CD14-positive monocyte (primary cell): Measurements from ENCODE around the gene PTPRH. TPM values are rescaled to one million over a fixed set of nuclear protein-coding genes. Genes with fewer than 3 reads are reported as not detected.
A peak's percentile ranks its signal among the peaks of the same experiment; 100 is the strongest.

ENCODE experiments used
- DNase-seq, 3 donors: peaks; one replicate each; pipeline ENCODE4 v3.0.0-alpha.2; 2011 to 2022
- H2AFZ ChIP-seq: 2 replicates; pipeline ENCODE4 v1.6.0; 2012; ENCODE audit warnings: mild to moderate bottlenecking, low read depth, low read length, inconsistent platforms; ENCODE audit not compliant: insufficient read depth, poor library complexity, severe bottlenecking
- H3K27ac ChIP-seq, 2 donors: 1 replicate in 1 of 2; 2 replicates in 1 of 2; pipeline ENCODE4 v1.5.1; 2012 to 2013; ENCODE audit warnings: low read length in 2 of 2, control low read depth in 1 of 2, inconsistent platforms in 1 of 2, low read depth in 1 of 2, mild to moderate bottlenecking in 1 of 2
- H3K27me3 ChIP-seq, 2 donors: one replicate each; pipeline versions ENCODE4 v1.6.0 to v1.6.1; 2011 to 2013; ENCODE audit warnings: low read length in 2 of 2; ENCODE audit not compliant: control insufficient read depth in 2 of 2, insufficient read depth in 2 of 2
- H3K36me3 ChIP-seq, 2 donors: replicated peaks in 1 of 2; 1 replicate in 1 of 2; 2 replicates in 1 of 2; pipeline versions ENCODE4 v1.5.1 to v1.6.1; 2012 to 2013; ENCODE audit warnings: low read length in 2 of 2, control low read depth in 1 of 2, inconsistent platforms in 1 of 2, mild to moderate bottlenecking in 1 of 2; ENCODE audit not compliant: insufficient read depth in 2 of 2, control insufficient read depth in 1 of 2
- H3K4me1 ChIP-seq, 2 donors: 1 replicate in 1 of 2; 2 replicates in 1 of 2; pipeline versions ENCODE4 v1.5.1 to v1.6.1; 2012 to 2013; ENCODE audit warnings: low read length in 2 of 2, control low read depth in 1 of 2, inconsistent platforms in 1 of 2, mild to moderate bottlenecking in 1 of 2, moderate library complexity in 1 of 2; ENCODE audit not compliant: insufficient read depth in 2 of 2, control insufficient read depth in 1 of 2
- H3K4me2 ChIP-seq: replicated peaks from 2 replicates; pipeline ENCODE3; 2012; ENCODE audit warnings: low read length, moderate library complexity, mild to moderate bottlenecking; ENCODE audit not compliant: poor library complexity, severe bottlenecking; ENCODE audit errors: extremely low read depth
- H3K4me3 ChIP-seq, 3 experiments: fragments of 200-600 bp in 1 of 3; sonication (generic) in 1 of 3; replicated peaks in 1 of 3; 1 replicate in 2 of 3; 2 replicates in 1 of 3; pipeline ENCODE4 v1.5.1; 2011 to 2013; ENCODE audit warnings: low read length in 3 of 3, mild to moderate bottlenecking in 3 of 3, control low read depth in 2 of 3, low read depth in 2 of 3, inconsistent platforms in 1 of 3, moderate library complexity in 1 of 3
- H3K79me2 ChIP-seq: 2 replicates; pipeline ENCODE4 v1.6.0; 2012; ENCODE audit warnings: mild to moderate bottlenecking, control low read depth, inconsistent platforms, low read length, moderate library complexity; ENCODE audit not compliant: insufficient read depth
- H3K9ac ChIP-seq: 2 replicates; pipeline ENCODE4 v1.6.0; 2017; ENCODE audit warnings: low read length, mild to moderate bottlenecking; ENCODE audit not compliant: insufficient read depth, poor library complexity, severe bottlenecking
- H3K9me3 ChIP-seq, 2 donors: replicated peaks in 1 of 2; 1 replicate in 1 of 2; 2 replicates in 1 of 2; pipeline versions ENCODE4 v1.5.1 to v1.6.1; 2012 to 2013; ENCODE audit warnings: low read length in 2 of 2, control low read depth in 1 of 2; ENCODE audit not compliant: control insufficient read depth in 1 of 2, insufficient read depth in 1 of 2
- H4K20me1 ChIP-seq: 2 replicates; pipeline ENCODE4 v1.6.0; 2012; ENCODE audit warnings: mild to moderate bottlenecking, low read length, control low read depth, moderate library complexity; ENCODE audit not compliant: insufficient read depth
- H3K27ac Mint-ChIP-seq, 7 donors: one replicate each; pipeline ENCODE4 v1.8.0; 2020; ENCODE audit warnings: mild to moderate bottlenecking in 7 of 7, mixed read lengths in 7 of 7, moderate library complexity in 6 of 7, inconsistent platforms in 2 of 7
- H3K27me3 Mint-ChIP-seq, 3 donors: one replicate each; pipeline ENCODE4 v1.8.0; 2021 to 2022; ENCODE audit warnings: low read depth in 3 of 3, mild to moderate bottlenecking in 3 of 3, mixed read lengths in 3 of 3, moderate library complexity in 3 of 3, inconsistent platforms in 1 of 3
- H3K36me3 Mint-ChIP-seq, 2 donors: one replicate each; pipeline ENCODE4 v1.8.0; 2020; ENCODE audit warnings: mixed read lengths in 2 of 2, inconsistent platforms in 1 of 2, mild to moderate bottlenecking in 1 of 2
- H3K4me1 Mint-ChIP-seq: one replicate; pipeline ENCODE4 v1.8.0; 2020; ENCODE audit warnings: mild to moderate bottlenecking, mixed read lengths
- H3K4me3 Mint-ChIP-seq, 2 donors: one replicate each; pipeline ENCODE4 v1.8.0; 2020; ENCODE audit warnings: mild to moderate bottlenecking in 2 of 2, mixed read lengths in 2 of 2, moderate library complexity in 1 of 2
- H3K9me3 Mint-ChIP-seq, 7 donors: one replicate each; pipeline ENCODE4 v1.8.0; 2020 to 2022; ENCODE audit warnings: mixed read lengths in 7 of 7, mild to moderate bottlenecking in 6 of 7, moderate library complexity in 6 of 7, inconsistent platforms in 2 of 7
- WGBS: methylation state at CpG from one replicate; pipeline ENCODE4 v1.1.5; 2013; ENCODE audit warnings: missing lambda C conversion rate; ENCODE audit not compliant: insufficient coverage; 5-methylcytosine and 5-hydroxymethylcytosine counted together
- intact Hi-C, 2 donors: fragments of 100-400 bp; cut with micrococcal nuclease; formaldehyde crosslinking; loops; one replicate each; pipeline versions ENCODE4 v1.15.0 to v1.15.1; 2023
- polyA plus RNA-seq, 3 donors: library from polyadenylated mRNA; depleted of rRNA in 1 of 3; unstranded in 2 of 3; stranded (reverse) in 1 of 3; fragments of 300-500 nt in 2 of 3; fragments of >200 nt in 1 of 3; fragmentation: Illumina TruSeq in 2 of 3; gene quantifications; 1 replicate in 2 of 3; 2 replicates in 1 of 3; pipeline ENCODE4 v1.2.3, GENCODE V29; 2012 to 2021
- TF ChIP-seq, protein P1 (sequence below): fragments of 200-600 bp; IDR thresholded peaks from one replicate; pipeline ENCODE4 v1.8.0; 2022; ENCODE audit warnings: antibody characterized with exemption, mild to moderate bottlenecking

The PTPRH gene
- polyA plus RNA-seq, 3 donors = 0.08 to 0.53 TPM; not detected in 1

DNA sequence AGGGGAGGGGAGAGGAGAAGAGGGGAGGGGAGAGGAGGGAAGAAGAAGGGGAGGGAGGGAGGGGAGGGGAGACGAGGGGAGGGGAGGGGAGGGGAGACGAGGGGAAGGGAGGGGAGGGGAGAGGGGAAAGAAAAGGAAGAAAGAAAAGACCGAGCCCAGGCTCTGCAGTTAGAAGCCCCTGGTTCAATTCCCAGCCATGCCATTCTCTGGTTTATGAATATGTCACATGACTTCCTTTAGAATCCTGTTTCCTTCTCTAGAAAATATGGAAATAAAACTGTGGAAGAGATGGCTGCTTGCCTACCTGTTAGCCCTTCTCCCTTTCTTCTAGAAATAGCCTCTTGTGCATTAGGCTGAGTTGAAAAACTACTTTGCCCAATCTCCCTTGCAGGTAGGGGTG lies 74.6 kb downstream of the PTPRH start:
- Histone ChIP-seq H4K20me1 (no peaks in the 10 kb centered on the region), H3K36me3 (no peaks in the 10 kb centered on the region), H3K27ac (no peak overlapping the region), H3K4me2 (no peak overlapping the region), H3K4me1 (peaks cover 4 to 6% of the 10 kb centered on the region in 2 donors), H3K9ac (no peak overlapping the region), H3K79me2 (no peaks in the 10 kb centered on the region), H2AFZ (no peak overlapping the region), H3K27me3 (peaks cover 0 to 7% of the 10 kb centered on the region in 2 donors), H3K4me3 (no peak overlapping the region), H3K9me3 (no peaks in the 10 kb centered on the region)
- Mint-ChIP-seq H3K9me3 (peaks cover 0 to 4% (median 0%) of the 10 kb centered on the region in 7 donors), H3K4me1 (peaks cover 14% of the 10 kb centered on the region), H3K27ac (no peak overlapping the region), H3K4me3 (no peak overlapping the region), H3K36me3 (no peaks in the 10 kb centered on the region), H3K27me3 (peaks cover 34 to 51% (median 44%) of the 10 kb centered on the region in 3 donors)
- TF ChIP-seq, protein P1, sequence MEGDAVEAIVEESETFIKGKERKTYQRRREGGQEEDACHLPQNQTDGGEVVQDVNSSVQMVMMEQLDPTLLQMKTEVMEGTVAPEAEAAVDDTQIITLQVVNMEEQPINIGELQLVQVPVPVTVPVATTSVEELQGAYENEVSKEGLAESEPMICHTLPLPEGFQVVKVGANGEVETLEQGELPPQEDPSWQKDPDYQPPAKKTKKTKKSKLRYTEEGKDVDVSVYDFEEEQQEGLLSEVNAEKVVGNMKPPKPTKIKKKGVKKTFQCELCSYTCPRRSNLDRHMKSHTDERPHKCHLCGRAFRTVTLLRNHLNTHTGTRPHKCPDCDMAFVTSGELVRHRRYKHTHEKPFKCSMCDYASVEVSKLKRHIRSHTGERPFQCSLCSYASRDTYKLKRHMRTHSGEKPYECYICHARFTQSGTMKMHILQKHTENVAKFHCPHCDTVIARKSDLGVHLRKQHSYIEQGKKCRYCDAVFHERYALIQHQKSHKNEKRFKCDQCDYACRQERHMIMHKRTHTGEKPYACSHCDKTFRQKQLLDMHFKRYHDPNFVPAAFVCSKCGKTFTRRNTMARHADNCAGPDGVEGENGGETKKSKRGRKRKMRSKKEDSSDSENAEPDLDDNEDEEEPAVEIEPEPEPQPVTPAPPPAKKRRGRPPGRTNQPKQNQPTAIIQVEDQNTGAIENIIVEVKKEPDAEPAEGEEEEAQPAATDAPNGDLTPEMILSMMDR = no peak
- DNase-seq = no peak
- intact Hi-C loops = no loop called here
- WGBS = no CpG with 5 or more reads among the region's 3 CpGs

DNA sequence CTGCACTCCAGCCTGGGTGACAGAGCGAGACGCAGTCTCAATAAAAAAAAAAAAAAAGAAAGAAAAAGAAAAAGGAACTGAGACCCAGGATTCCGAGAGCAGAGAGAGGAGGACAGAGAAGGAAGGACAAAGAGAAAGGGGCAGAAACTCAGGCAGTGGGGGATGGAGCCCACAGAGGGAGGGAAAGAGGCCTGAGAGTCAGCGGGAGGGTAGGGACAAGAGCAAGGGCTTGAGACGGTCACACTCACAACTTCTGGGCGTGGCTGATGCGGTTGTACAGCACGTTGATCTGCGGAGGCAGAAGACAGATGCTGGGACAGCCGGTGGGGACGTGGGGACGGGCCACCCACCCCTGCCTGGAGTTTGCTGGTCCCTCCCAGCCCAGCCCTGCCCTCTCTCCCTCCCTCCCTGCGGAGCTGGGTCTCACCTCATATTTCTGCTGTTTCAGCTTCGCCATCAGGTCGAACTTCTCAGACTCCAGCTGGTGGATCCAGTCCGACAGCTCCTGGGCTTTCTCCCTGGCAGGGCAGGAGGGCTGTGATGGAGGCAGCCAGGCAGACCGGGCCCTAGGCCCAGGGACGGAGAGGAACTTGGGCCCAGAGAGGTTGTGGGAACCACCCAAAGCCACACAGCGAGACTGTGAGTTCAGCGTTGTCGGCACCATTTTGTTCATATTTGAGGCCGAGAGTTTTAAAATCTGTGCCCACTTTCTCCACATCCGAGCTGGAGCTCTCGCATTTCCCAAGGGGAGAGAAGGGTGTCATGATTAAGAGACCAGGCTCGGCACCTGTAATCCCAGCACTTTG lies 75.5 kb downstream of the PTPRH start:
- peaks cover 14% of the 10 kb centered on the region for H3K4me1 Mint-ChIP-seq
- Histone ChIP-seq H3K9me3 (no peaks in the 10 kb centered on the region), H3K36me3 (no peaks in the 10 kb centered on the region), H3K27me3 (peaks cover 0 to 9% of the 10 kb centered on the region in 2 donors), H3K9ac (no peak overlapping the region), H3K4me3 (no peak overlapping the region), H4K20me1 (no peaks in the 10 kb centered on the region), H3K4me2 (no peak overlapping the region), H3K27ac (no peak overlapping the region), H2AFZ (peak overlapping the region; percentile 21), H3K4me1 (peaks cover 4 to 6% of the 10 kb centered on the region in 2 donors), H3K79me2 (no peaks in the 10 kb centered on the region)
- H3K4me3 Mint-ChIP-seq = peak overlapping the region in 1 of 2 donors; percentile 53
- DNase-seq = no peak
- intact Hi-C loops = no loop called here
- 70% methylated on average over 23 of the region's 25 CpGs for WGBS
- TF ChIP-seq, protein P1 = no peak
- peaks cover 0 to 4% (median 0%) of the 10 kb centered on the region in 7 donors for H3K9me3 Mint-ChIP-seq
- peaks cover 36 to 50% (median 39%) of the 10 kb centered on the region in 3 donors for H3K27me3 Mint-ChIP-seq
- H3K36me3 Mint-ChIP-seq = no peaks in the 10 kb centered on the region
- no peak overlapping the region for H3K27ac Mint-ChIP-seq
